Heart left ventricle (tissue), 13 donors: ENCODE results near the gene APOB.

Experiments used
- POLR2A ChIP-seq, 2 donors: fragments of 450-650 bp; IDR thresholded peaks; one replicate each; pipeline ENCODE4 v1.6.1; 2017; ENCODE audit warnings: antibody characterized with exemption in 2 of 2, mild to moderate bottlenecking in 2 of 2, moderate library complexity in 2 of 2
- TF ChIP-seq, protein P1 (sequence below), 12 donors: fragments of 200-600 bp; sonication (generic) in 4 of 12; IDR thresholded peaks; one replicate each; pipeline versions ENCODE4 v1.5.0 to v1.8.0; 2018 to 2022; ENCODE audit warnings: antibody characterized with exemption in 12 of 12, mild to moderate bottlenecking in 5 of 12
- donor health status: ischemic (EF 13 %, LVEDD 7.1; RV severe dilation, severe dysfunction).
- donor health status: DM: no; HTN: yes; CAD: no.
- donor health status: DM: no; HTN: no; CAD: no.
- donor health status: ischemic (EF 25% LVEDD 6.9; RV normal size, moderate dysfunction).
- donor health status: ischemic (EF 25% LVEDD 5.7; RV mildly dilated, moderate dysfunction).
- donor health status: ischemic (EF 35%, LVEDD 5.7; RV mildly dilated, moderate dysfunction).
- donor health status: nonischemic (EF 11% LVEDD 7.7; RV severe dilation, severe dysfunction).
- donor health status: DM: yes; HTN: yes; CAD: no.
- donor health status: PGD.
- donor health status: ischemic (EF 29% LVEDD 5.4; RV normal size, mild dysfunction).
- donor health status: nonischemic (EF 23%, LVEDD 6.1; RV moderate dilation, normal function).

GRCh38 chr2:21035282-21035973 is 8.4 kb downstream of the APOB start:
- TF ChIP-seq, protein P1, sequence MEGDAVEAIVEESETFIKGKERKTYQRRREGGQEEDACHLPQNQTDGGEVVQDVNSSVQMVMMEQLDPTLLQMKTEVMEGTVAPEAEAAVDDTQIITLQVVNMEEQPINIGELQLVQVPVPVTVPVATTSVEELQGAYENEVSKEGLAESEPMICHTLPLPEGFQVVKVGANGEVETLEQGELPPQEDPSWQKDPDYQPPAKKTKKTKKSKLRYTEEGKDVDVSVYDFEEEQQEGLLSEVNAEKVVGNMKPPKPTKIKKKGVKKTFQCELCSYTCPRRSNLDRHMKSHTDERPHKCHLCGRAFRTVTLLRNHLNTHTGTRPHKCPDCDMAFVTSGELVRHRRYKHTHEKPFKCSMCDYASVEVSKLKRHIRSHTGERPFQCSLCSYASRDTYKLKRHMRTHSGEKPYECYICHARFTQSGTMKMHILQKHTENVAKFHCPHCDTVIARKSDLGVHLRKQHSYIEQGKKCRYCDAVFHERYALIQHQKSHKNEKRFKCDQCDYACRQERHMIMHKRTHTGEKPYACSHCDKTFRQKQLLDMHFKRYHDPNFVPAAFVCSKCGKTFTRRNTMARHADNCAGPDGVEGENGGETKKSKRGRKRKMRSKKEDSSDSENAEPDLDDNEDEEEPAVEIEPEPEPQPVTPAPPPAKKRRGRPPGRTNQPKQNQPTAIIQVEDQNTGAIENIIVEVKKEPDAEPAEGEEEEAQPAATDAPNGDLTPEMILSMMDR (IDR thresholded peaks at IDR 0.05), result no peak
- no peak for TF ChIP-seq POLR2A (IDR thresholded peaks at IDR 0.05)
